Activated T-cell treated with anti-CD3 and anti-CD28 coated beads for 4 hours (primary cell): ENCODE data around the gene PRF1.

Experiments used
- DNase-seq: peaks from one replicate; pipeline ENCODE4 v3.0.0-alpha.2; 2020

PRF1 gene

DNA sequence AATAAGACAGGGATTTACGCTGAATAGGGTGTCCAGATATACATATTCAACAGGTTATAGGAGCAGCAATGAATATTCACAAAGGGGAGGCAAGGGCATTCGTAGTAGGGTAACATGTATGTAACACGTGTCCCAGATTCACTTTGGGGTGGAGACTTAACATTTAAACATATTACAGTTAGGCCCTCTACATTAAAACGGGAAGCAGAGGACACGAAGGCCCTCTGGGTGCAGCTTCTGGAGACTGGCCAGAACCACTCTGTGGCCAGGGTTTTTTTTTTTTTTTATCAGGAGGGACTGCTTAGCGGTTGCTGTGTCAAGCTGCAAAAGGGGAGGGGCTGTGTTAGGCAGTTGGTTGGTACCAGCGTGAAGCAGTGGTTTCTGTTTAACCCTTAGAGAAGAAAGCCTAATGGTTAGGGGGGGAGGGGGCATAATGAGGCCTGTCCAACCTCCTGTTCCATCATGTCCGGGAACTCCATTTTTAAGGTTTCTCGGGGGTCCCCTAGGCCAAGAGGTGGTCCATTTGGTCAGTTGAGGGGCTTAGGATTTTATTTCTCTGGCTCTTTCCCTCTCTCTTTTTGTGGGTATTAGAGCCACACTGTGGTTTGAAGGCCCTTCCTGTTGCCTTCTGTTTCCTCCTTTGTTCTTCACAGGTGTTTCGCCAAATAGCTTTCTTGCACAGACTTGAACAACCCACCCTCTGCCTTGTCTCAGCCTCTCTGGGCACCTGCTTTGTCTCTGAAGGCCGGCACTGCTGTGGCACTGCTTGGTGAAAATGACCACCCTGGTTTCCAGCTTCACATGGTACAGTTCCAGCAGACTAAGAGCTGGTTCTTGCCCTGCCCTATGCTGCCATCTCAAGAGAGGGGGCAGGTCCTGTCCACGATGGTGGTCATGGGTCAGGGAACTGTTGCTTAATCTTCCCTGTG, 26.4 kb downstream of the PRF1 start:
- no peak for DNase-seq

DNA sequence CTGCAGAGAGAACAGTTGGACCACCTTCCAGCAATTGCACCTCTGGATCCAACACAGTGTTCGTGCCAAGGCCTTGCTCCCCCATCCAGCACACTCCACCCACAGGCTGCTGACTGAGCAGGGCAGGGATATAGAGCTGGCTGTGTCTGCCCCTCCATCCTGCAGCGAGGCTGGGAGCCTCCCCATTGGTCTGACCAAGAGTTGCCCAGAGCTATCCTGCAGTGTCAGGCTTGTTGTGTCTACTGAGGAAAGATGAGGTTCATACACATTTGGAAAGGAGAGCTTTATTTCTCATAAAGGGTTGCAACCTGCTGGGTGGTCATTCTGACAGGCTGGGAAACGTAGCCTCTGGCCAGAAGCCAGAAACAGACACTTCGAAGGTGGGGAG, 27.1 kb downstream of the PRF1 start:
- DNase-seq: no peak

DNA sequence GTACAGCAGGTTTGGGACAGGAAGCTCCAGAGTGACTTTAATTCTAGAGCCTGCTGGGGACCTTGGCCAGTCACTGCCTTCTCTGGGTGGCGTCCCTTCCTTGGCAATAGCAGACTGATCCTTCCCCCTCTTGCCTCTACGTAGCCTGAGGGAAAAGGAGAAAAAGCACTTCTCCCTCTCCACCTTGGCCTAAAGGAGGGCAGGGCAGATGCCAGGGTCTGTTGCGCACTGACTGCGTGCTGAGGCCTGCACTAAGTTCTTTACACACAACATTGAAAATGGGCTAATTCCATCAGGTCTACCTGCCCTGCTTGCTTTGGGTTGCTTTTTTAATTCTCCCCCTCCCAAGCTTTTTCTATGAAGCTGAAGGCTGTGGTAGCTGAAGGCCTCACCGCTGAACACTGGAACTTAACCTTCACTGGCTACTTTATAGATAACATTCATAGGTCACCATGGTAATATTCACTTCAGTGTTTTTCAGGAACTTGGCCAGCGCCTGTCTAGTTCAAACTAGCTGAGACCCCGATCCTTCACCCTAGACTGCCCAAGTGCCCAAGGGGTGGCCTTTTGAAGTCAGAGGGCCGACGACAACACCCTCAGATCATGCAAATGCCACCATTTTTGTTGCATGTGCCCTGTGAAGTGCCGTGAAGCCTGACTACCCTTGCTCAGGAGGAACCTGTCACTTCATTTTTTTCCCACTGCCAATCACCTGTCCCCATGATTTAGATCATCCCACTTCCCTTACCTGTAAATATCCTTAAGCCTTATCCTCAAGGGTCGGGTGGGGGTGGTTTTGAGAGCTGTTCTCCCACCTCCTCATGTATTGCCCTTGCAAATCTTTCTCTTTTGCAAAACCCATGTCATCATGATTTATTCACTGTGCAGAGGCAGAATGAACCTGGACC, 28.7 kb downstream of the PRF1 start:
- DNase-seq: no peak

- DNase-seq: no peak
Observed at GRCh38 chr10:70571636-70572439, 30.7 kb downstream of the PRF1 start.

DNA sequence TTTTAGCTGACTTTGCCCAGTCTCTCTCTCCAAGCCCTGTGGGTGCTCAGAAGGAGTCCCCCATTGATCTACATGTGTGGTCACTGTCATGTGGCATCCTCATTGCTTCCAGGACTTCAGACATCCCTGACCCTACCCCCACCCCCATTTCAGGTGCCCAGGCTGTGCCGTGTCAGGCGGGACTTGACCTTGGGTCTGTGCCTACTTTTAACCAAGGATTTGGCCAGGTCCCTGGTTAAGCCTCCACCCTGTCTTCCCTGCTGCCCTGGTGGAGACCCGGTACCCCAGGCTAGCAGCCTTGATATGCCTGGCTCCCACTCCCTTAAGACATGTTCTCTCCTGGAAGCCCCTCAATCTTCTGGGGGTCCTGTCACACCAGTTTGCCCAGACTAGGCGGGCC, 31.3 kb downstream of the PRF1 start:
- DNase-seq: no peak

DNA sequence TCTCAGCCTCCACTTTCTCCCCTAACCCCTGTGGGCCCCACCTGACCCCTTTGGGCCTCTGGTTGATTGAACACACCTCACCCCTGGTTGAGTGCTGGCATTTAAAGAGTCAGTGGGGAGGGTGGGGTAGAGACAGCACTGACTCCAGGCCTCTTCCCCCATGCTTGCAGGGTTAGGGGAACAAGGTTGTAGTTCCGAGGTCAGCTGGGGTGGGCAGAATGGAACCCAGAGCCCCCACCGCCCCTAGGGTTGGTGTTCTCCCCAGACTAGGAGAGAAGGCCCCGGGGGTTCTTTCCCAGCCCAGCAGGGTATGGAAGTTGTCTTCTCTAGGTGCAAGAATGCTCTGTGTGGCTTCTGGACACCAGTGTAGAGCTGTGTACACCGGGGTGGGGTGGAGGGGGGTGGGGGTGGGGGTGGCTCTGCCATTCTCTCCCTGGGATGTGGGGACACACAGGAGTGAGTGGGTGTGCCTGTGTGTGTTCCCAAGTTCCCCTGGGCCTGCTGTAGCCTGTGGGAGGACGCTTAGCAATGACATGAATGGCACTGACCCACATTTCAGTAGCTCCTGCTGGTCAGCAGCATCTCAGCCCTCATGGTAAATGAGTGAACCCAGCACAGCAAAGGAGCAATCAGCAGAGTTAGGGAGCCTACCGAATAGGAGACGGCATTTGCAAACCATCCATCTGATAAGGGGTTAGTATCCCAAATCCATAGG, 33.6 kb downstream of the PRF1 start:
- DNase-seq: no peak

DNA sequence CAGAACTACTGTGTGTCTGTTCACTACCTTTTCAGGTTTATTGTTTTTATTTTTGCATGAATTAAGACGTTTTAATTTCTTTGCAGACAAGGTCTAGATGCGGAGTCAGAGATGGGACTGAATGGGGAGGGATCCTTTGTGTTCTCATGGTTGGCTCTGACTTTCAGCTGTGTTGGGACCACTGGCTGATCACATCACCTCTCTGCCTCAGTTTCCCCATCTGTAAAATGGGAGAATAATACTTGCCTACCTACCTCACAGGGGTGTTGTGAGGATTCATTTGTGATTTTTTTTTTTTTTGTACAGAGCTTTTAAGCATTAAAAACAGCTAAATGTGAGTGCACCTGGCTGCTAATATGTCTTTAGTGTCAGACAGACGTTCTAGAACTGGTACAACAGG, 34.4 kb downstream of the PRF1 start:
- no peak for DNase-seq

DNA sequence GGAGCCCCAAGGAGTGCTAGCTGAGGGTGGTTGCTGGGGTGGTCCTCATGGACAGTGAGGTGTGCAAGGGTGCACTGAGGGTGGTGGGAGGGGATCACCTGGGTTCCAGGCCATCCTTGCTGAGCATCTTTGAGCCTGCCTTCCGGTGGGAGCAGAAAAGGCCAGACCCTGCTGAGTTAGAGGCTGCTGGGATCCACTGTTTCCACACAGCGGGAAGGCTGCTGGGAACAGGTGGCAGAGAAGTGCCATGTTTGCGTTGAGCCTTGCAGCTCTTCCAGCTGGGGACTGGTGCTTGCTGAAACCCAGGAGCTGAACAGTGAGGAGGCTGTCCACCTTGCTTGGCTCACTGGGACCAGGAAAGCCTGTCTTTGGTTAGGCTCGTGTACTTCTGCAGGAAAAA, 34.9 kb downstream of the PRF1 start:
- no peak for DNase-seq

DNA sequence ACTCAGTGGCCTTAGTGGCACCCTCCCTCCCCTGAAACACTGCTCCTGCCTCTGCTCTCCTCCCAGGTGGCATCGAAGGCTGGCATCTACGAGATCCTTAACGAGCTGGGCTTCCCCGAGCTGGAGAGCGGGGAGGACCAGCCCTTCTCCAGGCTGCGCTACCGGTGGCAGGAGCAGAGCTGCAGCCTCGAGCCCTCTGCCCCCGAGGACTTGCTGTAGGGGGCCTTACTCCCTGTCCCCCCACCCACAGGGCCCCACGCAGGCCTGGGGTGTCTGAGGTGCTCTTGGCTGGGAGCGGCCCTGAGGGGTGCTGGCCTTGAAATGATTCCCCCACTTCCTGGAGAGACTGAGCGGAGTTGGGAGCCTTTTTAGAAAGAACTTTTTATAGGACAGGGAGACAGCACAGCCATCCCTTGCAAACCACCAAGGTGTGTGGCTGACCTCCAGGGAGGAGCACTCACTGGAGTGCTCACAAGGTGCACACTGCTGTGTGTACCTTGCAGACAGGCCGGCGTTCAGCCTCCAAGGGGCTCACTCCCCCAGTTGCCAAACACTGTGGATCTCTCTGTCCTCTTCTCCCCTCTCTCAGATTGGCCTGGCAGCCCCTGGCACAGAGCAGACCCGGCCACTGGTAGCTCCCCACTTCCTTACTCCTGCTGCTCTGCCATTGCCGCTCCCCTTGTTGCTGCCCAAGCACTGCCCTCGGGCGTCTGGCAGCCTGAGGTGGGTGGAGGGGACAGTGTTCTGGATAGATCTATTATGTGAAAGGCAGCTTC, 35.8 kb downstream of the PRF1 start:
- DNase-seq: no peak

DNA sequence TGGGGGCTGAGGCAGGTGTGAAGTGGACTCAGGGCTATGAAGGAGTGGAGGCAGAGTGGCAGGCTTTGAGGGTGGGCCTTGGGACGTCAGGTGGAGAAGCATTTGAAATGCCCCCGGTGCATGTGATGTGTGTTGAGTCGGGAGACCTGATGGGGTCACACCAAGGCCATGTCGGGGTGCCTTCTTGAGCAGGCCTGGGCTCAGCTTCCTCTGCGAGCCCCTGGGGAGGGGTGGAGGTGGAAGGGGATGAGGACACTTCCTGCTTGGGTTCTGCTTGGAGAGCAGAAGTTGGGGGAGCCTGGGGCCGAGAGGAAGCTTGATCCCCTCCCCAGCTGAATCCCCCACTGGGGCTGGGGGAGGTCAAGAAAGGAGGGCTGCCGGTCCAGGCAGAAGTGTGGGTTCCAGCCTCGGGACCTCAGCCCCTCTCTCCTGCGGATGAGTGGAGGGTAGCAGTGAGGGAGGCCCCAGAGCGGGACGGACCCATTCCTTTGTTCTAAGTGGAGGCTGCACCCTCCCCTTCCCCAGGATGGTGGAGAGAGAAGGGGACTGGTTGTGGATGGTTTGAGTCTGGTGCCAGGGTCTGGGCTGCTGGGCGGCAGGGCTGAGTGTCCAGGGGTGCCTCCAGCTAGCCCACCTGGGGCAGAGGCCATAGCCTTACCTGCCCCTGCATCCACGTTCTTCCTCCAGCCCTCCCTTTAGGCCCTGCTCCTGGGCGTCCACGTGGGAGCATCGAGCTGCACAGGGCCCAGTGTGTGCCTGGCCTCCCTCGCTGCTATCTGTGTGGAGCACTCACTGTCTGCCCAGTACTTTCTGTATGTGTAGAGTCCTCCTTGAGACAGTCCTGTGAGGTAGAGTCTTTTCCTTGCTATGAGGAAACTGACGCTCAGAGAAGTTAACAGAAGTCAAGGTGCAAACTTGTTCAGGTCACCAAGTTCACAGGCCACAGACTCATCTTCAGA, 36.7 kb downstream of the PRF1 start:
- no peak for DNase-seq

GRCh38 chr10:70564901-70565351, 37.6 kb downstream of the PRF1 start:
- no peak for DNase-seq

- no peak for DNase-seq
Observed at GRCh38 chr10:70564113-70564725, 38.3 kb downstream of the PRF1 start.

DNA sequence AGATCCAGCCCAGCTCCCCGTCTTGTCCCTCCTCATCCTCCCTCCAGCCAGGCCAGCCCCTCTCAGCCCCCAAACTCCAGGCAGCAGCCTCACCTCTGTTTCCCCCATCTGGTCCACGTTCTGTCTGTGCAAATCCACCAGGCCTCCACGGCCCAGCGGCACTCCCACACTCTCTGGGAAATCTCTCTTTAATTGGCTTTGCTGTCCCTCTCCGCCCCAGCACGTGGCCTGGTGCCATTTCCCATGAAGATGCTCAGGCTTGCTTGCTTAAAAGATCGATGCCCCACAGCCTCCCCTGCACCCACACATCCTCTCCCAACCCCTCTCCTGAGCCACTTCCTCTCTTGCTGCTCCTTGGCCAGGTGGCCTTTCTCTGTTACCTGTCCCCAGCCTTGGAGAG, 39.3 kb downstream of the PRF1 start:
- no peak for DNase-seq

GRCh38 chr10:70562036-70562755, 40.3 kb downstream of the PRF1 start:
- DNase-seq: no peak

DNA sequence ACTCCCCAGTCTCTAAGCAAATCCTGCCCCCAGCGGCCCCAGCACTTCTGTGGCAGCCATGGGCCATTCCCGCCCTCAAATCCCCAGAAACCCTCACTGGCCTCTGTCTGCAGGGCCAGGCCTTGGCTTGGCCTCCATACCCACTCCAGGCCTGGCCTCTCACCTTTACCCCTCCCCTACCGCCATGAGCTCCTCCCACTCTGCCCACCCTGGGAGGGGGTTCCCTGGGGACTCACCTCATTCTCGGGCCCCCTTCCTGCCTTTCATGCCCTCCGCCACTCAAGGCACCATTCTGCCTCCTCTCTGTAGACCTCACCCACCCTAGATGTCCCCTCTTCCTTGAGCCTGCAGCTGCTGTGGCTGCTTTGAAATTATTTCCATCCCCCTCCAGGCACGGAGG, 41.0 kb downstream of the PRF1 start:
- DNase-seq: no peak

DNA sequence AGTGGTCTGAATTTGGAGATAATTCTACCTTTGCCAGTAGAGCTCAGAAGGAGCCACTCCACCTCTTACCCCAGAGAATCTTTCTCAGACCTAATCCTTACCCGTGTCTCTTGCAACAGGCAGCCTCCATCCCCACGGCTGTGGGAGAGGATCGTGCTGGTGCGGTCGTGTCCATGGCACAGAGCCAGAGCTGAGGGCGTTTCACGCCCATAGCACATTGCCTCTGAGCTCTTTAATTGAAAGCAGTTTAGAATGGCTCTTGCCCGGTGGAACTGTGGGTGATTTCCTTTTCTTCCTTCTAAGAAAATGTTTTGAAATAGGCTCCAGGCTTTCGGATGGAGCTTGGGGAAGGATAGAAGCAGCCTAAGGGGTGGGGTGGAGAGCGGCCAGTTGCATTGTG, 41.5 kb downstream of the PRF1 start:
- DNase-seq: no peak

DNA sequence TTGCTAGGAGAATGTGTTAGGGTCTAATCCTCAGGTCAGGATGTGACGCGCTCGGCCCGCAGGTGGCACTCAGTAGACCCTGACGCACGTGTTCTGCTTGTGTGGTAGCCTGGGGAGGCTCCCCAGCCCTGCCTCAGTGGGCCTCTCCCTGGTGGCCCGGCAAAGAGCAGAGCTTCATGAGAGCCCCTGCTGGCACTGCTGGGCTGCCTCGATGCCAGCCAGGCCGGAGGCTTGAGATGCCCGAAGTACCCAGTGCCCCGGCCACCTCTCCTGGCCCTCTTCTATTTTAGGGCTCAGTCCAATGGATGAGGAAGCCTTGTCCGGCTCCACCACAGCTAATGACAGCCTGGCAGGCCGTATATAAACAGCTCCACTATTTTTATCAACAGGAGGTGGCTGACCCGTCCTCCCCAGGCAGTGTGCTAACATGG, 42.0 kb downstream of the PRF1 start:
- no peak for DNase-seq

DNA sequence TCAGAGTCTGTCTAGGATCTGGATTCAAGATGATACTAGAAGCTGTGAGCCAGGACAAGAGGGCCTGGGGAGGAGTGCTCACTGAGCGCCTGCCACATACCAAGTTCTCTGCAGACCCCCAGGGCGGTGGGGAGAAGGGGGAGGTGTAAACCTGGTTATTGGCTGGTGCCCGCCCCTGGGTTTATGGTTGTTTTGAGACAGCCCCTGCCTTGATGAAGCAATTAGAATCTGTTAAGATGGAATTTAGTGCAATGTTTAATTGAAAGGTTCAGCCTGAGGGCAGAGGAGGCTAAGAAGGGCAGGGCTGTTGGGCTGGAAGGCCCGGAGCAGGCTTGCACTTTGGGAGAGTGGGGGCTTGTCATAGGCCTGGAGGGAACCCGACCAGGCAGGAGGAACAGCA, 42.7 kb downstream of the PRF1 start:
- no peak for DNase-seq
